Measurements from ENCODE around the gene BCAR3.
A peak's percentile ranks its signal among the peaks of the same experiment; 100 is the strongest.

BCAR3 gene

GRCh38 chr1:93728480-93729131 is 47.0 kb upstream of the BCAR3 start:
- Histone ChIP-seq H2BK12ac (ENCODE audit: low read length in 2 of 2) (no peak overlapping the region), H4K91ac (ENCODE audit: low read length) (no peak overlapping the region), H2BK15ac (ENCODE audit: low read depth, poor library complexity, severe bottlenecking) (no peak overlapping the region), H3K4me2 (ENCODE audit: low read length, poor library complexity, severe bottlenecking) (no peak overlapping the region), H3K14ac (ENCODE audit: low read length in 2 of 2) (no peak overlapping the region), H3K9me3 (ENCODE audit: control insufficient read depth, low read length) (no peaks in the 10 kb centered on the region), H3K4me1 (ENCODE audit: control insufficient read depth, insufficient read depth, low read depth, low read length) (peaks cover 2% of the 10 kb centered on the region), H3K4ac (ENCODE audit: low read depth in 1 of 2, low read length in 2 of 2) (no peak overlapping the region), H3K27ac (ENCODE audit: low read length, poor library complexity, severe bottlenecking) (no peak overlapping the region), H2BK120ac (ENCODE audit: low read depth, low read length) (no peak overlapping the region), H2AK5ac (ENCODE audit: low read length, severe bottlenecking) (no peak overlapping the region), H3K79me1 (replicated peaks; ENCODE audit: low read length, poor library complexity, severe bottlenecking) (no peaks in the 10 kb centered on the region), H2AFZ (ENCODE audit: low read depth, low read length) (no peak overlapping the region), H3K23ac (ENCODE audit: low read length in 2 of 2) (no peak overlapping the region), H4K8ac (ENCODE audit: low read length) (no peak overlapping the region), H3K4me3 (ENCODE audit: insufficient read depth in 1 of 2, low read depth in 1 of 2, low read length in 2 of 2) (no peak overlapping the region), H3K9ac (ENCODE audit: low read length) (no peak overlapping the region), H3K36me3 (ENCODE audit: control insufficient read depth in 1 of 2, insufficient read depth in 2 of 2, low read depth in 1 of 2, low read length in 2 of 2) (no peaks in the 10 kb centered on the region), H3K27me3 (ENCODE audit: control insufficient read depth in 1 of 2, insufficient read depth in 1 of 2, low read length in 2 of 2) (no peaks in the 10 kb centered on the region), H2BK5ac (ENCODE audit: low read depth, low read length, poor library complexity, severe bottlenecking) (no peak overlapping the region), H3K18ac (ENCODE audit: low read depth in 1 of 2, low read length in 2 of 2) (no peak overlapping the region)
- DNase-seq = no peak
- 97% methylated on average over 8 of the region's 13 CpGs for WGBS

DNA sequence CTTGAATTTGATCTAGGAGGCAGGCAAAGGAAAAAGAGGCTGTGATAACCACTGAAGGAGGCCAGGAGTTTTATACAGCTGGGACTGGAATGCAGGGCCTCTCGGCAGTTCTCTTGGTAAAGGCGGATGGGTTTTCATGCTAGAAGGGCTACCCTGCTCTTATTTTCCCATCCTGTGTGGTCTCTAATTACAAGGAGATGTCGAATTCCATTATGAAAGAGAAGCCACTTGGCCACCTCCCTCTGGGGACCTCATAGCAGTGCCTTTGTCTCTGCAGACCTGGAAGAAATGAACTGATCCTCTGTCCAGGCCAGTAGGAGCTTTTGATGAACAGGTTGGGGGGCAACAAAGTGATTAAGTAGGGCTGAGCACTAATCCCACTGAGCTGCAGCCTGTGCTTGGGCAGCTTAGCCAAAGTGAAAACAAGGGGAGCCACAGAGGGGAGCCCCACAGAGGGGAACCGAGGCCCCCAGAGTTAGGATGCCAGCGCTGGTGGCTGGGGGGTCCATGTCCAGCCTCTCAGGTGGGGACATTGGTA is 42.2 kb upstream of the BCAR3 start:
- Histone ChIP-seq H4K8ac (ENCODE audit: low read length) (no peak overlapping the region), H3K27ac (ENCODE audit: low read length, poor library complexity, severe bottlenecking) (no peak overlapping the region), H2AFZ (ENCODE audit: low read depth, low read length) (no peak overlapping the region), H3K4me2 (ENCODE audit: low read length, poor library complexity, severe bottlenecking) (no peak overlapping the region), H2BK120ac (ENCODE audit: low read depth, low read length) (no peak overlapping the region), H3K4me3 (ENCODE audit: insufficient read depth in 1 of 2, low read depth in 1 of 2, low read length in 2 of 2) (no peak overlapping the region), H3K14ac (ENCODE audit: low read length in 2 of 2) (peak overlapping the region in 1 of 2 experiments; percentile 58), H3K18ac (ENCODE audit: low read depth in 1 of 2, low read length in 2 of 2) (peak overlapping the region; percentile 29 to 86), H2BK5ac (ENCODE audit: low read depth, low read length, poor library complexity, severe bottlenecking) (no peak overlapping the region), H3K4me1 (ENCODE audit: control insufficient read depth, insufficient read depth, low read depth, low read length) (peaks cover 7% of the 10 kb centered on the region), H2BK15ac (ENCODE audit: low read depth, poor library complexity, severe bottlenecking) (no peak overlapping the region), H3K36me3 (ENCODE audit: control insufficient read depth in 1 of 2, insufficient read depth in 2 of 2, low read depth in 1 of 2, low read length in 2 of 2) (no peaks in the 10 kb centered on the region), H3K23ac (ENCODE audit: low read length in 2 of 2) (peak overlapping the region in 1 of 2 experiments; percentile 59), H3K9ac (ENCODE audit: low read length) (no peak overlapping the region), H4K91ac (ENCODE audit: low read length) (no peak overlapping the region), H3K9me3 (ENCODE audit: control insufficient read depth, low read length) (no peaks in the 10 kb centered on the region), H3K27me3 (ENCODE audit: control insufficient read depth in 1 of 2, insufficient read depth in 1 of 2, low read length in 2 of 2) (no peaks in the 10 kb centered on the region), H2BK12ac (ENCODE audit: low read length in 2 of 2) (peak overlapping the region; percentile 38 to 54), H2AK5ac (ENCODE audit: low read length, severe bottlenecking) (no peak overlapping the region), H3K4ac (ENCODE audit: low read depth in 1 of 2, low read length in 2 of 2) (no peak overlapping the region), H3K79me1 (replicated peaks; ENCODE audit: low read length, poor library complexity, severe bottlenecking) (no peaks in the 10 kb centered on the region)
- WGBS = 86% methylated on average over 5 of the region's 5 CpGs
- DNase-seq = no peak

DNA sequence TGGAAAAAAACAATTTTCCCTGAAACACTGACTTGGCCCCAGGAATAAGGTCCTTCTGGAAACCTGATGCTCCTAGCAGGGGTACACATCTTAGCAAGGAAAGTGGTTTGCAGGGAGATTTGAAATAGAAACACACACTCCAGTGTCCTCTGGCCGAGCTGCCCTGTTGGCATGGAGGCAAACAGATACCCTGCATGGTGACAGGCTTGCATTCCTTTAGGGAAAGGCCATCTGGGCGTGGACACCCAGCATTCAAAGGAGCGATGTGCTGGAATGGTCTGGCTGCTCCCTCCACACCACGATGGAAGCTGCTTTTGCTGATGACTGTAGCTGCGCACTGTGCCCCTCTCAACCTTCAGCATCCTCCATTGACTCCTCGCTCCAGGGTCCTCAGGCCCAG is 41.5 kb upstream of the BCAR3 start:
- Histone ChIP-seq H4K91ac (ENCODE audit: low read length) (peak overlapping the region; percentile 92), H3K9ac (ENCODE audit: low read length) (no peak overlapping the region), H3K4me2 (ENCODE audit: low read length, poor library complexity, severe bottlenecking) (no peak overlapping the region), H3K14ac (ENCODE audit: low read length in 2 of 2) (no peak overlapping the region), H3K18ac (ENCODE audit: low read depth in 1 of 2, low read length in 2 of 2) (peak overlapping the region; percentile 79 to 86), H2BK12ac (ENCODE audit: low read length in 2 of 2) (peak overlapping the region in 1 of 2 experiments; percentile 85), H3K27ac (ENCODE audit: low read length, poor library complexity, severe bottlenecking) (no peak overlapping the region), H3K36me3 (ENCODE audit: control insufficient read depth in 1 of 2, insufficient read depth in 2 of 2, low read depth in 1 of 2, low read length in 2 of 2) (no peaks in the 10 kb centered on the region), H3K23ac (ENCODE audit: low read length in 2 of 2) (no peak overlapping the region), H3K9me3 (ENCODE audit: control insufficient read depth, low read length) (no peaks in the 10 kb centered on the region), H3K4ac (ENCODE audit: low read depth in 1 of 2, low read length in 2 of 2) (peak overlapping the region; percentile 62 to 65), H4K8ac (ENCODE audit: low read length) (peak overlapping the region; percentile 82), H3K27me3 (ENCODE audit: control insufficient read depth in 1 of 2, insufficient read depth in 1 of 2, low read length in 2 of 2) (no peaks in the 10 kb centered on the region), H2BK120ac (ENCODE audit: low read depth, low read length) (no peak overlapping the region), H2BK15ac (ENCODE audit: low read depth, poor library complexity, severe bottlenecking) (no peak overlapping the region), H3K4me1 (ENCODE audit: control insufficient read depth, insufficient read depth, low read depth, low read length) (peaks cover 7% of the 10 kb centered on the region), H2BK5ac (ENCODE audit: low read depth, low read length, poor library complexity, severe bottlenecking) (no peak overlapping the region), H3K79me1 (replicated peaks; ENCODE audit: low read length, poor library complexity, severe bottlenecking) (no peaks in the 10 kb centered on the region), H3K4me3 (ENCODE audit: insufficient read depth in 1 of 2, low read depth in 1 of 2, low read length in 2 of 2) (peak overlapping the region in 1 of 2 experiments; percentile 7), H2AK5ac (ENCODE audit: low read length, severe bottlenecking) (no peak overlapping the region), H2AFZ (ENCODE audit: low read depth, low read length) (no peak overlapping the region)
- DNase-seq = no peak
- WGBS = 79% methylated on average over 5 of the region's 6 CpGs

GRCh38 chr1:93722081-93723031 is 40.7 kb upstream of the BCAR3 start:
- H3K36me3 ChIP-seq (ENCODE audit: control insufficient read depth in 1 of 2, insufficient read depth in 2 of 2, low read depth in 1 of 2, low read length in 2 of 2) = no peaks in the 10 kb centered on the region
- WGBS = 49% methylated on average over 19 of the region's 21 CpGs
- H2BK12ac ChIP-seq (ENCODE audit: low read length in 2 of 2) = no peak overlapping the region
- no peaks in the 10 kb centered on the region for H3K79me1 ChIP-seq (replicated peaks; ENCODE audit: low read length, poor library complexity, severe bottlenecking)
- peak overlapping the region; percentile 62 for H2BK15ac ChIP-seq (ENCODE audit: low read depth, poor library complexity, severe bottlenecking)
- peak overlapping the region; percentile 21 to 27 for H3K4ac ChIP-seq (ENCODE audit: low read depth in 1 of 2, low read length in 2 of 2)
- no peak overlapping the region for H3K23ac ChIP-seq (ENCODE audit: low read length in 2 of 2)
- DNase-seq = no peak
- no peak overlapping the region for H2BK120ac ChIP-seq (ENCODE audit: low read depth, low read length)
- no peak overlapping the region for H3K27ac ChIP-seq (ENCODE audit: low read length, poor library complexity, severe bottlenecking)
- peak overlapping the region; percentile 82 for H4K8ac ChIP-seq (ENCODE audit: low read length)
- no peaks in the 10 kb centered on the region for H3K9me3 ChIP-seq (ENCODE audit: control insufficient read depth, low read length)
- H3K18ac ChIP-seq (ENCODE audit: low read depth in 1 of 2, low read length in 2 of 2) = peak overlapping the region in 1 of 2 experiments; percentile 86
- peak overlapping the region; percentile 36 for H2AFZ ChIP-seq (ENCODE audit: low read depth, low read length)
- H3K4me2 ChIP-seq (ENCODE audit: low read length, poor library complexity, severe bottlenecking) = no peak overlapping the region
- H3K14ac ChIP-seq (ENCODE audit: low read length in 2 of 2) = no peak overlapping the region
- H2AK5ac ChIP-seq (ENCODE audit: low read length, severe bottlenecking) = no peak overlapping the region
- H2BK5ac ChIP-seq (ENCODE audit: low read depth, low read length, poor library complexity, severe bottlenecking) = no peak overlapping the region
- no peak overlapping the region for H3K4me3 ChIP-seq (ENCODE audit: insufficient read depth in 1 of 2, low read depth in 1 of 2, low read length in 2 of 2)
- peaks cover 7% of the 10 kb centered on the region for H3K4me1 ChIP-seq (ENCODE audit: control insufficient read depth, insufficient read depth, low read depth, low read length)
- H3K9ac ChIP-seq (ENCODE audit: low read length) = peak overlapping the region; percentile 5
- H3K27me3 ChIP-seq (ENCODE audit: control insufficient read depth in 1 of 2, insufficient read depth in 1 of 2, low read length in 2 of 2) = no peaks in the 10 kb centered on the region
- H4K91ac ChIP-seq (ENCODE audit: low read length) = peak overlapping the region; percentile 34

All from mesenchymal stem cell (in vitro differentiated cells and primary cell).